Spleen (tissue), 11 donors: Measurements from ENCODE around the gene SLAIN2. TPM values are rescaled to one million over a fixed set of nuclear protein-coding genes. Genes with fewer than 3 reads are reported as not detected.

Experiments used
- DNase-seq: peaks from one replicate; pipeline ENCODE4 v3.0.0-alpha.2; 2020
- H3K27ac ChIP-seq, 8 donors: fragments of 200-600 bp; sonication (generic) in 7 of 8; 1 replicate in 4 of 8; 2 replicates in 4 of 8; pipeline versions ENCODE4 v1.5.0 to v1.8.0; 2016 to 2021; ENCODE audit warnings: inconsistent platforms in 4 of 8, mild to moderate bottlenecking in 4 of 8, moderate library complexity in 1 of 8
- H3K27me3 ChIP-seq, 7 donors: fragments of 200-600 bp; sonication (generic) in 6 of 7; replicated peaks in 1 of 7; 1 replicate in 4 of 7; 2 replicates in 3 of 7; pipeline versions ENCODE4 v1.5.0 to v1.8.0; 2016 to 2021; ENCODE audit warnings: inconsistent platforms in 3 of 7, mild to moderate bottlenecking in 1 of 7
- H3K36me3 ChIP-seq, 6 donors: fragments of 200-600 bp; sonication (generic) in 5 of 6; 1 replicate in 4 of 6; 2 replicates in 2 of 6; pipeline versions ENCODE4 v1.5.0 to v1.8.0; 2016 to 2021; ENCODE audit warnings: inconsistent platforms in 2 of 6
- H3K4me1 ChIP-seq, 6 donors: fragments of 200-600 bp; sonication (generic) in 5 of 6; 1 replicate in 3 of 6; 2 replicates in 3 of 6; pipeline versions ENCODE4 v1.5.0 to v1.8.0; 2016 to 2021; ENCODE audit warnings: inconsistent platforms in 3 of 6
- H3K4me3 ChIP-seq, 8 donors: fragments of 200-600 bp; sonication (generic) in 7 of 8; 1 replicate in 4 of 8; 2 replicates in 4 of 8; pipeline versions ENCODE4 v1.5.0 to v1.8.0; 2016 to 2021; ENCODE audit warnings: inconsistent platforms in 4 of 8, mild to moderate bottlenecking in 4 of 8, moderate library complexity in 2 of 8
- H3K9me3 ChIP-seq, 8 donors: fragments of 200-600 bp; sonication (generic) in 7 of 8; 1 replicate in 4 of 8; 2 replicates in 4 of 8; pipeline versions ENCODE4 v1.5.0 to v1.8.0; 2016 to 2021; ENCODE audit warnings: inconsistent platforms in 4 of 8
- POLR2A ChIP-seq, 3 donors: fragments of 450-650 bp; IDR thresholded peaks; one replicate each; pipeline ENCODE4 v1.5.1; 2017; ENCODE audit warnings: antibody characterized with exemption in 3 of 3, mild to moderate bottlenecking in 1 of 3
- POLR2AphosphoS5 ChIP-seq, 3 donors: sonication (generic); formaldehyde crosslinking; IDR thresholded peaks; one replicate each; pipeline ENCODE4 v1.5.1; 2017; ENCODE audit warnings: antibody characterized with exemption in 3 of 3
- WGBS, 5 donors: extraction: QIAGEN DNeasy Blood & Tissue Kit in 3 of 5; methylation state at CpG; one replicate each; pipeline versions ENCODE4 v1.1.5 to v1.1.7; 2013 to 2018; 5-methylcytosine and 5-hydroxymethylcytosine counted together
- intact Hi-C: fragments of 100-400 bp; cut with DNase I; formaldehyde crosslinking; loops from one replicate; pipeline ENCODE4 v1.15.0; 2023; ENCODE audit warnings: low total_unique reads
- polyA plus RNA-seq, 3 donors: library from polyadenylated mRNA; stranded (reverse); fragments of 200-250 nt; gene quantifications; one replicate each; pipeline ENCODE4 v1.2.1, GENCODE V29; 2013
- total RNA-seq, 7 donors: library from RNA; depleted of rRNA in 3 of 7; stranded (reverse); fragments of >200 nt in 3 of 7; fragmentation: NEBNext Ultra II Directional in 4 of 7; extraction: Animal tissue kit (Norgen Biotek cat#: 25700) in 4 of 7; gene quantifications; one replicate each; pipeline versions ENCODE4 v1.1.0 to v1.2.1, GENCODE V29; 2016 to 2021
- TF ChIP-seq, protein P1 (sequence below), 11 experiments: fragments of 200-600 bp in 7 of 11; fragments of 450-650 bp in 4 of 11; sonication (generic) in 4 of 11; IDR thresholded peaks in 8 of 11; conservative IDR thresholded peaks in 3 of 11; 1 replicate in 7 of 11; 2 replicates in 4 of 11; pipeline versions ENCODE4 v1.4.0 to v1.8.0; 2016 to 2021; ENCODE audit warnings: antibody characterized with exemption in 11 of 11, inconsistent platforms in 4 of 11, mild to moderate bottlenecking in 1 of 11
- donor health status: healthy with polysubstance abuse.
- donor health status: DM: no; HTN: no; CAD: no; lungs with moderate emphysema.
- donor health status: DM: no; HTN: no; CAD: no.
- donor health status: Bipolar disorder and iron deficiency.
- donor health status: healthy.
- donor health status: DM: no; HTN: no; CAD: no.
- donor health status: DM: yes; HTN: yes; CAD: no.

Gene SLAIN2
- total and polyA plus RNA-seq, 10 donors = 6.6 to 69.1 (median 45.1) TPM

DNA sequence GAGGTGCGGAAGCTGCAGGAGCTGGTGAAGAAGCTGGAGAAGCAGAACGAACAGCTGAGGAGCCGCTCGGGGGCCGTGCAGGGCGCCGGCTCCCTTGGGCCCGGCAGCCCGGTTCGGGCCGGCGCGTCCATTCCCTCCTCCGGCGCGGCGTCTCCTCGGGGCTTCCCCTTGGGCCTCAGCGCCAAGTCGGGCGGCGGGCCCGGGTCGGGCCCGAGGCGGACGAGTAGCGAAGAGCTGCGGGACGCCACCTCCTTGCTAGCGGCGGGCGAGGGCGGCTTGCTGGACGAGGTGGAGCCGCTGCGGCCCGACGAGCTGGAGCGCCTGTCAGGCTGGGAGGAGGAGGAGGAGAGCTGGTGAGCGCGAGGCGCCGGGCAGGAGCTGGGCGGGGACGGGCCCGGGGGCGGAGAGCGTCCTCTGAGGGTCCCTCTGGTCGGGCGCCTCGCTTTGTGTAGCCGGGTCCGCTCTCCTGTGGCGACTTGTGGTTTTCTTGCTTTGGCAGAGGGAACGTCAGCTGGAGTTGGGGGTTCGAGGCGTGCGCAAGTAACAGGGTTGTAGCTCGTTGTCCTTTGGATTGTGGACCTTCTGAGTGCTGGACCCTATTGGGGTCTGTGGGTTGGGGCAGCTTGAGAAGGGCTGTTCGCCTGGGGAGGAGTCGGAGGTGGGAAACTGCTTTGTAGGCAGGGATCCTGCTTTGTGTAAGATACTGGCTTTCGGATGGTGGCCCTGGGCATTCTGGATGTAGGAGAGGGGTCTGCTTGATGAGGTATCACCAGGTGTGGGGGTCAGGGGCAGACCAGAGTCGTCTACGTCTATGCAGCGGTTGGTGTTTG is 662 bp downstream of the SLAIN2 start:
- H3K9me3 ChIP-seq = no peaks in the 10 kb centered on the region
- peaks cover 20 to 65% (median 50%) of the 10 kb centered on the region in 6 donors for H3K4me1 ChIP-seq
- H3K27ac ChIP-seq = peak overlapping the region; percentile 94 to 99 (median 98)
- TF ChIP-seq, protein P1, sequence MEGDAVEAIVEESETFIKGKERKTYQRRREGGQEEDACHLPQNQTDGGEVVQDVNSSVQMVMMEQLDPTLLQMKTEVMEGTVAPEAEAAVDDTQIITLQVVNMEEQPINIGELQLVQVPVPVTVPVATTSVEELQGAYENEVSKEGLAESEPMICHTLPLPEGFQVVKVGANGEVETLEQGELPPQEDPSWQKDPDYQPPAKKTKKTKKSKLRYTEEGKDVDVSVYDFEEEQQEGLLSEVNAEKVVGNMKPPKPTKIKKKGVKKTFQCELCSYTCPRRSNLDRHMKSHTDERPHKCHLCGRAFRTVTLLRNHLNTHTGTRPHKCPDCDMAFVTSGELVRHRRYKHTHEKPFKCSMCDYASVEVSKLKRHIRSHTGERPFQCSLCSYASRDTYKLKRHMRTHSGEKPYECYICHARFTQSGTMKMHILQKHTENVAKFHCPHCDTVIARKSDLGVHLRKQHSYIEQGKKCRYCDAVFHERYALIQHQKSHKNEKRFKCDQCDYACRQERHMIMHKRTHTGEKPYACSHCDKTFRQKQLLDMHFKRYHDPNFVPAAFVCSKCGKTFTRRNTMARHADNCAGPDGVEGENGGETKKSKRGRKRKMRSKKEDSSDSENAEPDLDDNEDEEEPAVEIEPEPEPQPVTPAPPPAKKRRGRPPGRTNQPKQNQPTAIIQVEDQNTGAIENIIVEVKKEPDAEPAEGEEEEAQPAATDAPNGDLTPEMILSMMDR (IDR thresholded peaks at IDR 0.05 in 8 of 11, conservative IDR thresholded peaks at IDR 0.05 in 3 of 11) = peak in 1 of 11 experiments; percentile 2
- TF ChIP-seq POLR2A (IDR thresholded peaks at IDR 0.05) (no peak), POLR2AphosphoS5 (IDR thresholded peaks at IDR 0.05) (no peak)
- H3K4me3 ChIP-seq = peak overlapping the region; percentile 60 to 96 (median 86)
- H3K27me3 ChIP-seq = no peaks in the 10 kb centered on the region
- 0 to 1% (median 0%) methylated on average over 33 to 66 of the region's 66 CpGs for WGBS, 5 donors
- intact Hi-C loops = no loop called here
- H3K36me3 ChIP-seq = no peaks in the 10 kb centered on the region
- peak; percentile 95 for DNase-seq

DNA sequence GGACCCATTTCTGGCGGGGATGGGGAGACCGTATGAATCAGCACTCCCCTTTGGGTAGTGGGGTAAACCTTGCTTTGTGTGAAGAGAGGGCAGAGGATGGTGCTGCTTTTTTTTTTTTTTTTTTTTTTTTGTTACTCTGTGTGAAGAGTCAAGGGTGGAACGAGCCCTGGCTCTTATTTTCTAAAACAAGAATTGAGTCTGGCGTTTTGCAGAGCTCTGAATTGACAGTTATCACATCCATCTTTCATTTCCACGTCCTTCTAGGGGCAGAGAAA is 1.2 kb downstream of the SLAIN2 start:
- Histone ChIP-seq H3K36me3 (no peaks in the 10 kb centered on the region), H3K4me1 (peaks cover 20 to 70% (median 52%) of the 10 kb centered on the region in 6 donors), H3K4me3 (peak overlapping the region; percentile 60 to 96 (median 86)), H3K27ac (peak overlapping the region in 5 of 8 donors; percentile 96 to 99 (median 98)), H3K9me3 (no peaks in the 10 kb centered on the region), H3K27me3 (no peaks in the 10 kb centered on the region)
- DNase-seq = no peak
- intact Hi-C loops = no loop called here
- 0 to 4% (median 1%) methylated on average over 5 of the region's 5 CpGs for WGBS, 5 donors
- no peak for TF ChIP-seq POLR2AphosphoS5 (IDR thresholded peaks at IDR 0.05)
- TF ChIP-seq, protein P1 (IDR thresholded peaks at IDR 0.05 in 8 of 11, conservative IDR thresholded peaks at IDR 0.05 in 3 of 11) = no peak
- TF ChIP-seq POLR2A (IDR thresholded peaks at IDR 0.05) = no peak

DNA sequence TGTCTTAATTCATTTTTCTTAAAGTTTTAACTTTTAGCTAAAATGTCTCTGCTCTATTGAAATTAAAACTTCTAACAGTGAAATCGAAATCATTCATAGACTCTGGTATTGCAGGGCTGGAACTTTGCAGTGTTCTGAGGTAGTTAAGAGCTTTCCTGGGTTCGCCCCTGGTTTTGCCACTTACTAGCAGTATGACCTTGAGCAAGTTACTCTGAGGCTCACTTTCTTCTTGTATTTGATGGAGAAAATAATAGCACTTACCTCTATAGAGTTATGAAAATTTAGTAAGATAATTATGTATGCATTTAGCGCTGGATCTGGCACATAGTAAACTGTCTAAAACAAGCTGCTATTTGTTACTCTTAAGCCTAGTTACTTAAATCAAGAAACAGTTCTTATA is 1.7 kb downstream of the SLAIN2 start:
- no peaks in the 10 kb centered on the region for H3K27me3 ChIP-seq
- peak overlapping the region in 5 of 8 donors; percentile 84 to 93 (median 86) for H3K4me3 ChIP-seq
- no peak overlapping the region for H3K27ac ChIP-seq
- no peaks in the 10 kb centered on the region for H3K9me3 ChIP-seq
- intact Hi-C loops = no loop called here
- 30 to 40% (median 36%) methylated on average over 3 of the region's 3 CpGs for WGBS, 5 donors
- H3K36me3 ChIP-seq = no peaks in the 10 kb centered on the region
- no peak for TF ChIP-seq POLR2A (IDR thresholded peaks at IDR 0.05)
- TF ChIP-seq, protein P1 (IDR thresholded peaks at IDR 0.05 in 8 of 11, conservative IDR thresholded peaks at IDR 0.05 in 3 of 11) = no peak
- no peak for TF ChIP-seq POLR2AphosphoS5 (IDR thresholded peaks at IDR 0.05)
- DNase-seq = no peak
- peaks cover 20 to 75% (median 53%) of the 10 kb centered on the region in 6 donors for H3K4me1 ChIP-seq

DNA sequence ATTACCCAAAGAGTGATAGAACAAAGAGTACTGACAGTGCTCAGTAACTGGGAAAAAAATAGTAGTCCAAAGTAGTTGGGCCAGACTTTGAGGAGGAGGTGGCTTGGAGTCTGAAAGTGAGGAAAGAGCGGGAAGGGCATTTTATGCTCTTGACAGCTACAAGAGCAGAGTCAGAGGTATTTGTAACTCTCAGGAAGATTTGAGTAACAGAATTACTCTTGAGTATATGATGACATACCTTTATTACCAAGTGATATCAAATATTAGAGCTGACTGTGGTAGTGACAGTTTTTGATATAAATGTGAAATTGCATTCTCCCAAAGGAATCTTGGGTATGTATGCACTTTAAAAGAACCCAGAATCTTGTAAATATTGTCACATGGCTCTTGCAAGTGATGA is 2.2 kb downstream of the SLAIN2 start:
- intact Hi-C loops = no loop called here
- no peak for DNase-seq
- Histone ChIP-seq H3K36me3 (no peaks in the 10 kb centered on the region), H3K4me1 (peaks cover 20 to 80% (median 57%) of the 10 kb centered on the region in 6 donors), H3K27me3 (no peaks in the 10 kb centered on the region), H3K4me3 (peak overlapping the region in 3 of 8 donors; percentile 85 to 93 (median 88)), H3K9me3 (no peaks in the 10 kb centered on the region), H3K27ac (no peak overlapping the region)
- 56 to 76% (median 60%) methylated on average over 1 of the region's 1 CpG for WGBS, 5 donors
- no peak for TF ChIP-seq POLR2A (IDR thresholded peaks at IDR 0.05)
- no peak for TF ChIP-seq POLR2AphosphoS5 (IDR thresholded peaks at IDR 0.05)
- TF ChIP-seq, protein P1 (IDR thresholded peaks at IDR 0.05 in 8 of 11, conservative IDR thresholded peaks at IDR 0.05 in 3 of 11) = no peak
